ENCODE results near the gene HDAC9.

DNA sequence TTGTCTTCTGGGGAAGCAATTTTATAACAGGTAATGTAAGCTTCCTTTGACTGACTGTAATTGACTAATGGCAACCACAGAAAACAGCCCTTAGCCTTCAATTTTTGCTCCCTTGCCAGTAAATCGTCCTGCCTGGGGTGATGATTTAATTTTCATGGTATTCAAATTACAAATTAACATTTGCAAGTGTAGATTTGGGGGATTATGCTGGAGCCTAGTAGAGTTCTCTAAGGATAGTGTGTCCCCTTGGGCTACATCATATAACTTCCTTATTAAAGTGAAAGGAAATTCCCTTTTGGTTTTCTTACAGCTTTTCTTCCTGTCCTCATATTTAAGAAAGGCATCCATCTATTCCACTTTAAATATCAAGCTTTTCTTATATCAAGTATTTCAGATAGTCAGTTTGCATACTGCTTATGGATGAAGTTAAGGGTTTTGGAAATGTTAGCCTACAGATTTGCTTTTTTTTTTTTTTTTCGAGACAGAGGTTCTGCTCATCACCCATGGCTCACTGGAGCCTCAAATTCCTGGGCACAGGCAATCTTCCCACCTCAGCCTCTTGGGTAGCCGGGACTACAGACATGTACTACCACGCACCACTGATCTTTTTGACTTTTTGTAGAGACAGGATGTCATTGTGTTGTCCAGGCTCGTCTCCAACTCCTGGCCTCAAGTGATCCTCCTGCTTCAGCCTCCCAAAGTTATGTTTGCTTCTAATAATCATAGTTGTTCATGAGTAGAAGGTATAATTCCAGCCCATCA lies 35.9 kb upstream of the HDAC9 start:
- TF ChIP-seq, protein P1, sequence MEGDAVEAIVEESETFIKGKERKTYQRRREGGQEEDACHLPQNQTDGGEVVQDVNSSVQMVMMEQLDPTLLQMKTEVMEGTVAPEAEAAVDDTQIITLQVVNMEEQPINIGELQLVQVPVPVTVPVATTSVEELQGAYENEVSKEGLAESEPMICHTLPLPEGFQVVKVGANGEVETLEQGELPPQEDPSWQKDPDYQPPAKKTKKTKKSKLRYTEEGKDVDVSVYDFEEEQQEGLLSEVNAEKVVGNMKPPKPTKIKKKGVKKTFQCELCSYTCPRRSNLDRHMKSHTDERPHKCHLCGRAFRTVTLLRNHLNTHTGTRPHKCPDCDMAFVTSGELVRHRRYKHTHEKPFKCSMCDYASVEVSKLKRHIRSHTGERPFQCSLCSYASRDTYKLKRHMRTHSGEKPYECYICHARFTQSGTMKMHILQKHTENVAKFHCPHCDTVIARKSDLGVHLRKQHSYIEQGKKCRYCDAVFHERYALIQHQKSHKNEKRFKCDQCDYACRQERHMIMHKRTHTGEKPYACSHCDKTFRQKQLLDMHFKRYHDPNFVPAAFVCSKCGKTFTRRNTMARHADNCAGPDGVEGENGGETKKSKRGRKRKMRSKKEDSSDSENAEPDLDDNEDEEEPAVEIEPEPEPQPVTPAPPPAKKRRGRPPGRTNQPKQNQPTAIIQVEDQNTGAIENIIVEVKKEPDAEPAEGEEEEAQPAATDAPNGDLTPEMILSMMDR (IDR thresholded peaks at IDR 0.05): no peak
- TF ChIP-seq POLR2A (IDR thresholded peaks at IDR 0.05): no peak
